Measurements from ENCODE around the gene EPYC. TPM values are rescaled to one million over a fixed set of nuclear protein-coding genes. Genes with fewer than 3 reads are reported as not detected.

The EPYC gene
- total and polyA plus RNA-seq, 4 donors = 0.17 TPM; not detected in 3

GRCh38 chr12:90965204-90965603 is 39.6 kb downstream of the EPYC start:
- Histone ChIP-seq H3K4me1 (ENCODE audit: control insufficient read depth, insufficient read depth, low read length) (no peaks in the 10 kb centered on the region), H3K9me3 (ENCODE audit: control insufficient read depth, insufficient read depth, low read length) (no peaks in the 10 kb centered on the region), H3K27ac (ENCODE audit: low read depth, low read length) (no peak overlapping the region), H3K4me3 (ENCODE audit: low read depth, low read length) (no peak overlapping the region), H3K27me3 (ENCODE audit: control insufficient read depth, insufficient read depth, low read length) (no peaks in the 10 kb centered on the region), H3K36me3 (ENCODE audit: control insufficient read depth, insufficient read depth, low read length) (no peaks in the 10 kb centered on the region)
- WGBS (ENCODE audit: insufficient coverage) = no CpG with 5 or more reads among the region's 2 CpGs
- DNase-seq (ENCODE audit: low read depth in 4 of 6, low spot score in 6 of 6) = no peak

- H3K9me3 ChIP-seq (ENCODE audit: control insufficient read depth, insufficient read depth, low read length) = no peaks in the 10 kb centered on the region
- no CpG with 5 or more reads among the region's 2 CpGs for WGBS (ENCODE audit: insufficient coverage)
Observed at GRCh38 chr12:90964616-90965015, 40.2 kb downstream of the EPYC start.

GRCh38 chr12:90963946-90964345 is 40.8 kb downstream of the EPYC start:
- H3K4me1 ChIP-seq (ENCODE audit: control insufficient read depth, insufficient read depth, low read length) = no peaks in the 10 kb centered on the region
- H3K9me3 ChIP-seq (ENCODE audit: control insufficient read depth, insufficient read depth, low read length) = no peaks in the 10 kb centered on the region
- DNase-seq (ENCODE audit: low read depth in 4 of 6, low spot score in 6 of 6) = peak in 1 of 6 donors; percentile 62
- H3K4me3 ChIP-seq (ENCODE audit: low read depth, low read length) = no peak overlapping the region
- WGBS (ENCODE audit: insufficient coverage) = no CpG with 5 or more reads among the region's 6 CpGs
- H3K27ac ChIP-seq (ENCODE audit: low read depth, low read length) = no peak overlapping the region
- H3K27me3 ChIP-seq (ENCODE audit: control insufficient read depth, insufficient read depth, low read length) = no peaks in the 10 kb centered on the region
- no peaks in the 10 kb centered on the region for H3K36me3 ChIP-seq (ENCODE audit: control insufficient read depth, insufficient read depth, low read length)

More at GRCh38 chr12:90964616-90965015, 40.2 kb downstream of the EPYC start:
- H3K27ac ChIP-seq (ENCODE audit: low read depth, low read length) = no peak overlapping the region
- H3K27me3 ChIP-seq (ENCODE audit: control insufficient read depth, insufficient read depth, low read length) = no peaks in the 10 kb centered on the region
- H3K4me1 ChIP-seq (ENCODE audit: control insufficient read depth, insufficient read depth, low read length) = no peaks in the 10 kb centered on the region
- H3K36me3 ChIP-seq (ENCODE audit: control insufficient read depth, insufficient read depth, low read length) = no peaks in the 10 kb centered on the region
- DNase-seq (ENCODE audit: low read depth in 4 of 6, low spot score in 6 of 6) = no peak
- H3K4me3 ChIP-seq (ENCODE audit: low read depth, low read length) = no peak overlapping the region

GRCh38 chr12:90961154-90961553 is 43.6 kb downstream of the EPYC start:
- H3K9me3 ChIP-seq (ENCODE audit: control insufficient read depth, insufficient read depth, low read length) = no peaks in the 10 kb centered on the region
- no peak overlapping the region for H3K4me3 ChIP-seq (ENCODE audit: low read depth, low read length)
- H3K27me3 ChIP-seq (ENCODE audit: control insufficient read depth, insufficient read depth, low read length) = no peaks in the 10 kb centered on the region
- no peak overlapping the region for H3K27ac ChIP-seq (ENCODE audit: low read depth, low read length)
- no peaks in the 10 kb centered on the region for H3K4me1 ChIP-seq (ENCODE audit: control insufficient read depth, insufficient read depth, low read length)
- 100% methylated on average over 1 of the region's 4 CpGs for WGBS (ENCODE audit: insufficient coverage)
- DNase-seq (ENCODE audit: low read depth in 4 of 6, low spot score in 6 of 6) = no peak
- no peaks in the 10 kb centered on the region for H3K36me3 ChIP-seq (ENCODE audit: control insufficient read depth, insufficient read depth, low read length)

- Histone ChIP-seq H3K36me3 (ENCODE audit: control insufficient read depth, insufficient read depth, low read length) (no peaks in the 10 kb centered on the region), H3K27me3 (ENCODE audit: control insufficient read depth, insufficient read depth, low read length) (no peaks in the 10 kb centered on the region), H3K4me3 (ENCODE audit: low read depth, low read length) (no peak overlapping the region), H3K4me1 (ENCODE audit: control insufficient read depth, insufficient read depth, low read length) (no peaks in the 10 kb centered on the region), H3K9me3 (ENCODE audit: control insufficient read depth, insufficient read depth, low read length) (no peaks in the 10 kb centered on the region), H3K27ac (ENCODE audit: low read depth, low read length) (no peak overlapping the region)
- WGBS (ENCODE audit: insufficient coverage) = 0% methylated on average over 1 of the region's 4 CpGs
- DNase-seq (ENCODE audit: low read depth in 4 of 6, low spot score in 6 of 6) = peak in 5 of 6 donors; percentile 45 to 93 (median 56)
Observed at GRCh38 chr12:90959538-90960139, 45.1 kb downstream of the EPYC start.

GRCh38 chr12:90959032-90959431 is 45.7 kb downstream of the EPYC start:
- H3K27me3 ChIP-seq (ENCODE audit: control insufficient read depth, insufficient read depth, low read length) = no peaks in the 10 kb centered on the region
- DNase-seq (ENCODE audit: low read depth in 4 of 6, low spot score in 6 of 6) = peak in 2 of 6 donors; percentile 36 to 78
- H3K9me3 ChIP-seq (ENCODE audit: control insufficient read depth, insufficient read depth, low read length) = no peaks in the 10 kb centered on the region
- H3K27ac ChIP-seq (ENCODE audit: low read depth, low read length) = no peak overlapping the region
- no peak overlapping the region for H3K4me3 ChIP-seq (ENCODE audit: low read depth, low read length)
- WGBS (ENCODE audit: insufficient coverage) = no CpG with 5 or more reads among the region's 4 CpGs
- H3K4me1 ChIP-seq (ENCODE audit: control insufficient read depth, insufficient read depth, low read length) = no peaks in the 10 kb centered on the region
- no peaks in the 10 kb centered on the region for H3K36me3 ChIP-seq (ENCODE audit: control insufficient read depth, insufficient read depth, low read length)

- Histone ChIP-seq H3K9me3 (ENCODE audit: control insufficient read depth, insufficient read depth, low read length) (no peaks in the 10 kb centered on the region), H3K27me3 (ENCODE audit: control insufficient read depth, insufficient read depth, low read length) (no peaks in the 10 kb centered on the region), H3K4me3 (ENCODE audit: low read depth, low read length) (no peak overlapping the region), H3K27ac (ENCODE audit: low read depth, low read length) (no peak overlapping the region), H3K4me1 (ENCODE audit: control insufficient read depth, insufficient read depth, low read length) (no peaks in the 10 kb centered on the region), H3K36me3 (ENCODE audit: control insufficient read depth, insufficient read depth, low read length) (no peaks in the 10 kb centered on the region)
- no peak for DNase-seq (ENCODE audit: low read depth in 4 of 6, low spot score in 6 of 6)
- no CpG with 5 or more reads among the region's 3 CpGs for WGBS (ENCODE audit: insufficient coverage)
Observed at GRCh38 chr12:90958347-90958746, 46.4 kb downstream of the EPYC start.

GRCh38 chr12:90954921-90955320 is 49.9 kb downstream of the EPYC start, which contains the start of gene CCER1:
Gene CCER1, minus strand, starts transcription at chr12:90955176. Its CDS starts 434 bp downstream, at chr12:90954742.
- WGBS (ENCODE audit: insufficient coverage) = 99% methylated on average over 22 of the region's 22 CpGs
- DNase-seq (ENCODE audit: low read depth in 4 of 6, low spot score in 6 of 6) = no peak
- no peak within 1 kb of the TSS for H3K4me3 ChIP-seq (ENCODE audit: low read depth, low read length)

GRCh38 chr12:90954428-90954827 is 50.3 kb downstream of the EPYC start:
- H3K9me3 ChIP-seq (ENCODE audit: control insufficient read depth, insufficient read depth, low read length) = no peaks in the 10 kb centered on the region
- no peak overlapping the region for H3K27ac ChIP-seq (ENCODE audit: low read depth, low read length)
- H3K27me3 ChIP-seq (ENCODE audit: control insufficient read depth, insufficient read depth, low read length) = no peaks in the 10 kb centered on the region
- WGBS (ENCODE audit: insufficient coverage) = 97% methylated on average over 25 of the region's 25 CpGs
- H3K4me1 ChIP-seq (ENCODE audit: control insufficient read depth, insufficient read depth, low read length) = no peaks in the 10 kb centered on the region
- no peak overlapping the region for H3K4me3 ChIP-seq (ENCODE audit: low read depth, low read length)
- no peaks in the 10 kb centered on the region for H3K36me3 ChIP-seq (ENCODE audit: control insufficient read depth, insufficient read depth, low read length)
- DNase-seq (ENCODE audit: low read depth in 4 of 6, low spot score in 6 of 6) = no peak

More at GRCh38 chr12:90954921-90955320, 49.9 kb downstream of the EPYC start, which contains the start of gene CCER1:
- Histone ChIP-seq H3K9me3 (ENCODE audit: control insufficient read depth, insufficient read depth, low read length) (no peaks in the 10 kb centered on the region), H3K4me1 (ENCODE audit: control insufficient read depth, insufficient read depth, low read length) (no peaks in the 10 kb centered on the region), H3K27ac (ENCODE audit: low read depth, low read length) (no peak within 1 kb of the TSS), H3K36me3 (ENCODE audit: control insufficient read depth, insufficient read depth, low read length) (no peaks in the 10 kb centered on the region), H3K27me3 (ENCODE audit: control insufficient read depth, insufficient read depth, low read length) (no peaks in the 10 kb centered on the region)

GRCh38 chr12:90953956-90954421 is 50.8 kb downstream of the EPYC start:
- 80% methylated on average over 32 of the region's 32 CpGs for WGBS (ENCODE audit: insufficient coverage)
- H3K9me3 ChIP-seq (ENCODE audit: control insufficient read depth, insufficient read depth, low read length) = no peaks in the 10 kb centered on the region
- DNase-seq (ENCODE audit: low read depth in 4 of 6, low spot score in 6 of 6) = no peak

More at GRCh38 chr12:90953956-90954421, 50.8 kb downstream of the EPYC start:
- no peak overlapping the region for H3K27ac ChIP-seq (ENCODE audit: low read depth, low read length)
- no peak overlapping the region for H3K4me3 ChIP-seq (ENCODE audit: low read depth, low read length)
- H3K27me3 ChIP-seq (ENCODE audit: control insufficient read depth, insufficient read depth, low read length) = no peaks in the 10 kb centered on the region
- H3K36me3 ChIP-seq (ENCODE audit: control insufficient read depth, insufficient read depth, low read length) = no peaks in the 10 kb centered on the region
- no peaks in the 10 kb centered on the region for H3K4me1 ChIP-seq (ENCODE audit: control insufficient read depth, insufficient read depth, low read length)
